Tibial artery (tissue), 4 donors: ENCODE data around the gene SHC1.

Experiments used
- DNase-seq, 2 donors: peaks; one replicate each; pipeline ENCODE4 v3.0.0-alpha.2; 2019
- H3K27ac ChIP-seq, 2 donors: fragments of 200-600 bp; sonication (generic) in 1 of 2; 1 replicate in 1 of 2; 2 replicates in 1 of 2; pipeline ENCODE4 v1.5.1; 2018 to 2019; ENCODE audit warnings: mild to moderate bottlenecking in 1 of 2
- H3K27me3 ChIP-seq, 2 donors: fragments of 200-600 bp; sonication (generic) in 1 of 2; one replicate each; pipeline versions ENCODE4 v1.5.1 to v1.6.0; 2016 to 2019
- H3K36me3 ChIP-seq, 3 donors: fragments of 200-600 bp; sonication (generic) in 2 of 3; one replicate each; pipeline ENCODE4 v1.5.1; 2016 to 2019; ENCODE audit warnings: mild to moderate bottlenecking in 2 of 3
- H3K4me1 ChIP-seq, 4 donors: fragments of 200-600 bp; sonication (generic) in 2 of 4; 1 replicate in 3 of 4; 2 replicates in 1 of 4; pipeline ENCODE4 v1.5.1; 2016 to 2019
- H3K4me3 ChIP-seq, 2 donors: fragments of 200-600 bp; sonication (generic) in 1 of 2; 1 replicate in 1 of 2; 2 replicates in 1 of 2; pipeline ENCODE4 v1.5.1; 2018 to 2019; ENCODE audit warnings: mild to moderate bottlenecking in 2 of 2
- H3K9me3 ChIP-seq, 3 donors: fragments of 200-600 bp; sonication (generic) in 1 of 3; one replicate each; pipeline ENCODE4 v1.5.1; 2016 to 2019
- CTCF ChIP-seq, 2 experiments: fragments of 200-600 bp in 1 of 2; fragments of 450-650 bp in 1 of 2; IDR thresholded peaks; one replicate each; pipeline ENCODE4 v1.5.1; 2017 to 2019; ENCODE audit warnings: antibody characterized with exemption in 2 of 2, mild to moderate bottlenecking in 1 of 2, moderate library complexity in 1 of 2
- intact Hi-C: fragments of 100-400 bp; cut with DNase I; formaldehyde crosslinking; loops from one replicate; pipeline ENCODE4 v1.15.0; 2023; ENCODE audit warnings: low total_unique reads

SHC1 gene

GRCh38 chr1:154948079-154948478 is 22.5 kb downstream of the SHC1 start:
- Histone ChIP-seq H3K36me3 (peaks cover 6 to 67% (median 42%) of the 10 kb centered on the region in 3 donors), H3K9me3 (no peaks in the 10 kb centered on the region), H3K27me3 (no peaks in the 10 kb centered on the region), H3K4me1 (peaks cover 0 to 29% (median 18%) of the 10 kb centered on the region in 4 donors), H3K4me3 (no peak overlapping the region), H3K27ac (no peak overlapping the region)
- intact Hi-C loops: no loop called here
- no peak for TF ChIP-seq CTCF (IDR thresholded peaks at IDR 0.05)
- no peak for DNase-seq

- intact Hi-C loops: no loop called here
- DNase-seq: no peak
- H3K27ac ChIP-seq: no peak overlapping the region
- H3K4me3 ChIP-seq: no peak overlapping the region
- H3K36me3 ChIP-seq: peaks cover 6 to 61% (median 41%) of the 10 kb centered on the region in 3 donors
- no peaks in the 10 kb centered on the region for H3K27me3 ChIP-seq
- no peaks in the 10 kb centered on the region for H3K9me3 ChIP-seq
- H3K4me1 ChIP-seq: peaks cover 0 to 30% (median 11%) of the 10 kb centered on the region in 4 donors
- TF ChIP-seq CTCF (IDR thresholded peaks at IDR 0.05): no peak
Measured at GRCh38 chr1:154945962-154946850, 24.3 kb downstream of the SHC1 start.

- peak overlapping the region; percentile 41 to 56 for H3K27ac ChIP-seq
- intact Hi-C loops: no loop called here
- H3K4me3 ChIP-seq: no peak overlapping the region
- TF ChIP-seq CTCF (IDR thresholded peaks at IDR 0.05): no peak
- peaks cover 6 to 52% (median 32%) of the 10 kb centered on the region in 3 donors for H3K36me3 ChIP-seq
- H3K4me1 ChIP-seq: peaks cover 0 to 31% (median 11%) of the 10 kb centered on the region in 4 donors
- H3K9me3 ChIP-seq: no peaks in the 10 kb centered on the region
- no peak for DNase-seq
- no peaks in the 10 kb centered on the region for H3K27me3 ChIP-seq
Measured at GRCh38 chr1:154945160-154945961, 25.2 kb downstream of the SHC1 start.

- Histone ChIP-seq H3K4me1 (peaks cover 0 to 38% (median 15%) of the 10 kb centered on the region in 4 donors), H3K27ac (peak overlapping the region; percentile 41 to 56), H3K36me3 (peaks cover 6 to 45% (median 28%) of the 10 kb centered on the region in 3 donors), H3K4me3 (no peak overlapping the region), H3K9me3 (no peaks in the 10 kb centered on the region), H3K27me3 (no peaks in the 10 kb centered on the region)
- no peak for TF ChIP-seq CTCF (IDR thresholded peaks at IDR 0.05)
- no peak for DNase-seq
- intact Hi-C loops: no loop called here
Measured at GRCh38 chr1:154944401-154945159, 26.0 kb downstream of the SHC1 start.
